Renal cortical epithelial cell (primary cell): Measurements from ENCODE around the gene OR10AD1. TPM values are rescaled to one million over a fixed set of nuclear protein-coding genes. Genes with fewer than 3 reads are reported as not detected.
"Not testable (repeated sequence)": the region's sequence is repeated elsewhere in the genome, so short reads cannot be mapped to it uniquely, and the experiment has no call there.

ENCODE experiments used
- DNase-seq: peaks from one replicate; pipeline ENCODE4 v3.0.0-alpha.2; 2011; ENCODE audit warnings: low read depth
- total RNA-seq: library from RNA; depleted of rRNA; stranded (reverse); fragments of >200 nt; gene quantifications from 2 replicates; pipeline ENCODE4 v1.2.3, GENCODE V29; 2014

OR10AD1 gene
- total RNA-seq, 1 donor from 2014 or later: not detected

GRCh38 chr12:48160807-48161206, 42.3 kb downstream of the OR10AD1 start:
- no peak for DNase-seq

DNA sequence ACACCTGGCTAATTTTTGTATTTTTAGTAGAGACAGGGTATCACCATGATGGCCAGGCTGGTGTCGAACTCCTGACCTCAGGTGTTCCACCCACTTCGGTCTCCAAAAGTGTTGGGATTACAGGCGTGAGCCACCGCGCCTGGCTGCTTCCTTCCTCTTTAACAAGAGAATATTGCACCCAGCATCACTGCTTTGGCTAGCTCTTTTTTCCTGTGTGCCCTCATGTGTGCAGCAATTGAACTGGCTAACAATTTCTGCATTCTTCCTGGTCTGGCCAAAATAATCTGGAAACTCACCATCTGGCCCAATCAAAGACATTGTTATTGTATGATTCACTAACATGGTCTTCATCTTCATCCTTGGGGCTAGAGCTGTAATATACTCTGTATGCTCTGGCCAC, 43.0 kb downstream of the OR10AD1 start:
- no peak for DNase-seq

GRCh38 chr12:48157889-48158370, 45.2 kb downstream of the OR10AD1 start:
- no peak for DNase-seq

- DNase-seq: peak; percentile 95
Measured at GRCh38 chr12:48157018-48157888, 45.8 kb downstream of the OR10AD1 start, which contains the start of gene ASB8. Gene ASB8 (minus strand): TSS chr12:48157515. CDS start chr12:48153496, 4,019 bp downstream.

DNA sequence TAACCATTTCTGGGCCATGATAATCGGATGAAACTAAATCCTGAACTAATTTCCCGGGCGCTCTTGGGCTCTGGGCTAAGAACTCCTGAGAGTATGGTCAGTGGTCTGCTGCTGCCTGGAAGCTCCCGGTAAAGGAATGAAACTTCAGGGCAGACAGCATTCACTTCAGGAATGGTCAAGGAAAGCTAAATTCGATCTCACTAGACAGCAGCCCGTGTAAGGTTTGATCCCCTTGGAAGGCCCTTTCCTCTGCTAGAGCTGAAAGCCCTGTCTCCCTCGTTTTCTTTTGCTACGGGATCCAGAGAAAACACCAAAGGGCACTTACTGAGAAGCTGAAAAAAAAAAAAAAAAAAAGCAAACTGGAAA, 46.5 kb downstream of the OR10AD1 start:
- DNase-seq: no peak

- not testable (repeated sequence) for DNase-seq
Measured at GRCh38 chr12:48155786-48156185, 47.3 kb downstream of the OR10AD1 start.

Other genes with a start within 250 kb of the OR10AD1 start
- gene TMEM106C, start 239.7 kb downstream of the OR10AD1 start, total RNA-seq: 85.7 and 112 TPM in 2 replicates
- not detected in 2 replicates for gene COL2A1, start 198.8 kb downstream of the OR10AD1 start, total RNA-seq
- gene SENP1, start 97.2 kb downstream of the OR10AD1 start, total RNA-seq: 9.9 and 13.0 TPM in 2 replicates
- gene PFKM, start 83.9 kb downstream of the OR10AD1 start, total RNA-seq: 43.1 and 79.3 TPM in 2 replicates
- 14.2 and 23.5 TPM in 2 replicates for gene ASB8, start 45.8 kb downstream of the OR10AD1 start, total RNA-seq
- 0.40 TPM in 1 of 2 replicates, not detected in the other for gene CCDC184, start 19.6 kb downstream of the OR10AD1 start, total RNA-seq
- 11.1 and 14.3 TPM in 2 replicates for gene ZNF641, start 147.6 kb upstream of the OR10AD1 start, total RNA-seq